GM18505 (cell line): ENCODE measurements around the gene SOX14.

Experiments used
- ATAC-seq: cut with Tn5 transposase; IDR thresholded peaks from one replicate; pipeline ENCODE4 v1.9.1; 2021; ENCODE audit not compliant: unreplicated experiment
- POLR2A ChIP-seq: IDR thresholded peaks from 4 replicates; pipeline ENCODE4 v1.6.1; 2011; ENCODE audit warnings: borderline replicate concordance; ENCODE audit not compliant: insufficient read depth, insufficient read length; ENCODE audit errors: extremely low read depth

The SOX14 gene

DNA sequence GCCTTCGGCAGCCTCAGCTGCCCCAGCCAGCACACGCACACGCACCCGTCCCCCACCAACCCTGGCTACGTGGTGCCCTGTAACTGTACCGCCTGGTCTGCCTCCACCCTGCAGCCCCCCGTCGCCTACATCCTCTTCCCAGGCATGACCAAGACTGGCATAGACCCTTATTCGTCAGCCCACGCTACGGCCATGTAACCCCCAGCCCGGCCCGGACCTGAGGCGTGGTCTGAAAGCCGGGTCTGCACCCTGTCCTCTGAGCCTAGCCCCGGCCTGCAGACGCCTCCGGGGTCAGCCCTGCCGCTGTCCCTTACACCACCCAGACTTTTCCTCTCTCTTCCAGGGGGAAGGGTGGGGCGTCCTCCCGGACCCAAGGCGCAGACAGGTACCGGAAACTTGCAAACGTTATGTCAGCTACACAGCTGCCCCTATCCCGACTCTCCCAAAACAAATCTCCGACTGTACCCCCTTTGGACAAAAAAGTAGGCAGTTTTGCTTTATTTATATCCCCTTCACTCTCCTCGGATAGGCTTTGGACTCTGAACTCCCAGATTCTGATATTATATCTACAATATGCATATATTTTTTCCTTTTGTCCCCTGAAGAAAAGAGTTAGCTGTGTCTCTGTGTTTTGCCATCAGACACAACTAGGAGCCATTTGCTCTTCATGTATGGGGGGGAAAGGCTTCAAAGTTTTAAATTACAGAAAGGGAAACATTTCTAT, 1.4 kb downstream of the SOX14 start:
- TF ChIP-seq POLR2A = no peak
- ATAC-seq = no peak

DNA sequence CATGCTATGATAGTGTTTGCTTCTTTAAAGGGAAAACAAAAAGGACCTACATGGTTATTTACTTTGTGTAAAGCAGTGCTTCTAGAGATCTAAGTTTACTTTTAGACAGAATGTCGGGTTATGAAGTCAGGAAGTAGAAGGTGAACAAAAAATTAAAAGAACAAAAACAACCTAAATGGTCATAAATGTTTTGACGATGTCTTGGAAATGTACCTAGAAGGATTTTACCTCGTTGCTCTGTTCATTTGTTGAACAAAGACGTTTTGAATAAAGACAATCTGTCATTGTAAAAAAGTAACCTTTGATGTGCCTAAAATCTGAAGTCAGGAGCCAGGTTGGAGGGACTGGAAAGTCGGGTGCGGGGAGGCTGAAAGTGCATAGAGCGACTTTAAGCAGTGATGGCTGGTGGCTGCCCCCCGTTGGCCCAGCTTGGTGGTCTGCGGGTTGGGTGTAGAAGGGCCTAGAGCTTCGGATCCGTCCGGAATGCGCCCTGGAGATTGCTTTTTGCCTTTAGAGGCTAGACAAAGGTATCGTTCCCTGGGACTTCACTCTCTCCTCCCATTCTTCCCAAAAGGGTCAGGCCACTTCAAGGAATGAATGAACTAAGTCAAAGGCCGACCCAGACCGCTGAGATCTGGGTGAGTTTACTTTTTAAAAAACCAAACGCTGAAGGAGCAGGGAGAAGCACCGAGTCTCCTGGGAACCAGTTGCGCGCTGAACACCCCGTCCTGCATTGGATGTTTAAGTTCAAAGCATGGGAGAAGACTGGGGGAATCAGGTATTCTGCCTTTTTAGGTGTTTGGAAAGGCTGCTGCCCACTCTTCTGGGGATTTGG, 2.1 kb downstream of the SOX14 start:
- no peak for TF ChIP-seq POLR2A
- ATAC-seq = no peak

DNA sequence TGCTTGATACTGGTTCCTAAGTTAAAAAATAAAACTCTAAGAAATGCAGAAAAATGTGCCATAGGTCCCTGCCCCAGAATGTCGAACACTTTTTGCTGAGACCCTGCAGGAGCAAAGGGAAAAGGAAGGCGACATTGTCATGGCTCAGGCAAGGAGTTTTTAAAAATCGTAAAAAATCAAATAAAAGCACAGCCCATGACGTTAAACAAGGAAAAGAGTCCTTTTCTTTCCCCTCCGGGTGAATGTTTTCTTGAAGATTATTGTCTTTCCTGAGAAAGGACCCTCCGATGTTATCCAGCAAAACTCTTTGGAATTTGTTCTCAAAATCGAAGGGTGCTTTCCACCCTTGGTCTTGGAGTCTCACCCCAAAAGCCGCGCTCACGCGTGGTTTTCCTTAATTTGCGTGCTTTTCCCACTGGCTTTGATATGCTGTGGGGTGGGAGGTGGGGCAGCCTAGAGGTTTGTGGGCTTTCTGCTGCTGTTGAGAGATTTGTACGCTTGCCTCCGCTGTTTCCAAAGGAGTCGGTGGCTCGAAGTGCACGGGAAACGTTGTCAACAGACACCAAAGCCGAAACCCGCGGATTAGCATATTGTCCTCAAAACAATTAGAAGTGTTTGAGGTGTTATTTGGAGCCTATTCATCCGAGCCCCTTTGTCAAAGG, 2.9 kb downstream of the SOX14 start:
- TF ChIP-seq POLR2A = no peak
- no peak for ATAC-seq

DNA sequence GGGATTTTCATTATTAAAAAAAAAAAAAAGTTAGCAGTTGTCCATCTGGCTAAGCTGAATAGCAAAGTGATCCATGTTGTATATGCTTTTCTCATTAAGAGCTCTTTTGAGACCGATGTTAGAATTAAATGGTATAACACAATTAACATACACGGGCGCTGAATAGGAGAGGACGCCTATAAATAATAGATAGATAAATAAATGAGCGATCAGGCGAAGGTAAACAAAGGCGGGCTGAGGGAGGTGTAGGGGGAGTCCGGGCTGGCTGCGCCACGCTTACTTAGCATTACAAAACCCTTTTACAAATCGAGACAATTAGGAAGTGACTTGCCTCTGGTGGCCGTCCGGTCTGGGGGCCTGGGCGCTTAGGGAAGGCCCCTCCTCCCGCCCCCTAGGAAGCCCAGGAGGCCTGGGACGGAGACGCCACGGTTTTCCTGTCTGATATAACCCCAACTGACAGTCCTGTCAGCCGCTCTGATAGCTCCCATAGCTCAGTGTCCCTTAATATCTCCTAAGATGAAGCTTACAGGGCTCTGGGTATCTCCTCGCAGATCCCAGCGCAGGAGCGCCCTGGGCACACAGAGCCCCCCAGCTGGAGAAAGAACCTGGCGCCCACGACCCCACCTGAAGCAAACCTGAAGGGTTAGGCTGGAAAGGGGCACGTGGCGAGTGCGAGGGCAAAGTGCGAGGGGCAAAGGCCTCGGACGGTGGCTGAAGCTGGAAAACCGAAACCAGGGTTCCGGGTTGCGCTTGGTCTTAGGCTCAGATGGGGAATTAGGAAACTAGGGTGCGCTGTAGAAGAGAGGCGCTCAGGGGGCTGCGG, 3.6 kb downstream of the SOX14 start:
- ATAC-seq = no peak
- TF ChIP-seq POLR2A = no peak

DNA sequence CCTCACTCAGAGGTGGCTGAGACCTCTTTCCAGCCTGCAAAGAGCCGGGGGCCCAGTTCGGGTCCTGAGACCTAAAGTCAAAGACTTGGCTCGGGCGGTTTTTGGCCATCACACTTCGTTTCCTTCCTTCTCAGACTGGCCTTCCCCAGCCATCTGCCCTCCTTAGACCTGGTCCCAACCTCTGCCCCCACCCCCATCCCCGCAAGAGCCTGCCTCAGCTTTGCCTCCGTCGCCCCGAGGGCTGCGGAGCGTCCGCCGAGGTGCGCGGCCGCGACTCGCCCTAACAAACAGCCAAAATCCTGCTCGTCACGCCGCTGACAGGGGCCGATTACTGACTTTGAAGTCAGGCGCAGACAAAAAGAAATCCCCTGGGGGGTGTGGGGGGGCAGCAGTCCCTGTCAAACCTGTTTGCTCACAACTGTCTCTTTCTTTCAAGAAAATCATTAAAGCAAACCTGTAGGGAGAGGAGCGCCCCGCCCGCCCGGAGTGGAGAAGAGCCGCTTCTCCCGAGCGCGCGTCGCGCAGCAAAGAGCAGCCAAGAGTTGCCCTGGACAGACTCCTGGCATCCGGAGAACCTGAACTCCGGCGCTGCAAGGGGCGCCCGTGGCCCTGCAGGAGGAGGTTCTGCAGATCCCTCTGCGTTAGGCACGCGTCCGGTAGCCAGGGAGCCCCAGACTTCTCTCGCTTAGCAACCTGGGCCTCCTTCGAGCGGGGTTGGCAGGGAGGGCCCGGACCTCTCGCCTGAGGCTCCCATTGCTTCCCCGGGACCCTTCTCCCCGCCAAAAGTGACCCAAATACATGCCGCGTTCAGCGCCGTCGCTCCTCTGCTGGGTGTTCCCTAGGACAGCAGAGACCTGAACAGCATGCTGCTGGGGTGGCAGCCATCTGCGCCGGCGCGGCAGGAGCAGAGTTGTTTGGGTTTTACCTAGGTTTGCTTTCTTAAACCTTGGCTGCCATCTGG, 4.5 kb downstream of the SOX14 start:
- no peak for ATAC-seq
- no peak for TF ChIP-seq POLR2A

DNA sequence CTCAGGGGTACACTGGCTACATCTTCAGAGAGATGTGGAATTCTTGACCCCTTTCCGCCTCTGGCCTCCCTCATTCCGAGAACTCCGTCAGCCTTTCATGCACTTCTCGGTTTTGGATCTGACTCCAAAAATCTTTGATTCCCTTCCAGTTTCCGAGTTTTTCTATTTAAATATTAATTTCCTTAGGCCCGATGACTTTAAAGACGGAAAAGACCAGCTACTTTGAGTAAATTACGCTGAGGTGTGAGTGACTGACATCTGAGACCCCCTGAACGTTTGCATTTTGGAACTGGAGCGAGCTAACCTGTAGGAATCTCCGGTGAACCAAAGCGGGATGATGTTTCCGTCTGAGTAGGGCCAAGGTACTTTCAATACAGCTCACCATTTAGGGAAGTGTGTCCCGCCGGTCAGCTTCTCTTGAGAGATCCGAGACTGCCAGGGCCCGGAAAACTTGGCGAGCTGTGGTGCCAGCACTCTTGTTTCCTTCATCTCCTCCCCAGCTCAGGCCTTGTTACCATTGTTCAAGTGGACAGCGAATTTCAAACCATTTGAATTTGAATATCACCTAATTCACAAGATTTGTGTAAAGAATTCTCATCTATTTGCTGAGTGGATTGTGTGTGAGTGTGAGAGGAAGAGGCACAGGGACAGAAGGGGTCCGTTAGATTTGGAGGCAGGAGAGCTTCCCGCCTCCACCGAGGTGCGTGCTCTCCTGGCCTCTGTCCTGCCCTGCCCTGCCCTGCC, 5.4 kb downstream of the SOX14 start:
- no peak for TF ChIP-seq POLR2A

DNA sequence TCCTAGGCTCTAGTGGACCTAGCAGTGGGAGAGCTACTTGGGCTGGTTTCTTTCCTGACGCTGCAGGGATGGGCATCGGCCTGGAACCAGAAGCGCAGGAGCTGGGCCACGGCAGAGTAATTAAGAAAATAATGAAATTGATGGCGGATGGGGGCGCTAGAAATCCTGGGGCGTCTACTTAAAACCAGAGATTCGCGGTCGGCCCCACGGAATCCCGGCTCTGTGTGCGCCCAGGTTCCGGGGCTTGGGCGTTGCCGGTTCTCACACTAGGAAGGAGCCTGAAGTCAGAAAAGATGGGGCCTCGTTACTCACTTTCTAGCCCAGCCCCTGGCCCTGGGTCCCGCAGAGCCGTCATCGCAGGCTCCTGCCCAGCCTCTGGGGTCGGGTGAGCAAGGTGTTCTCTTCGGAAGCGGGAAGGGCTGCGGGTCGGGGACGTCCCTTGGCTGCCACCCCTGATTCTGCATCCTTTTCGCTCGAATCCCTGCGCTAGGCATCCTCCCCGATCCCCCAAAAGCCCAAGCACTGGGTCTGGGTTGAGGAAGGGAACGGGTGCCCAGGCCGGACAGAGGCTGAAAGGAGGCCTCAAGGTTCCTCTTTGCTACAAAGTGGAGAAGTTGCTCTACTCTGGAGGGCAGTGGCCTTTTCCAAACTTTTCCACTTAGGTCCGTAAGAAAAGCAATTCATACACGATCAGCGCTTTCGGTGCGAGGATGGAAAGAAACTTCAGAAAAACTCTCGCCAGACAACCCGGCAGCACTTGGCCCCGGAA, 6.1 kb downstream of the SOX14 start:
- no peak for ATAC-seq
- TF ChIP-seq POLR2A = no peak

More for the DNA sequence above, 5.4 kb downstream of the SOX14 start:
- ATAC-seq = no peak

DNA sequence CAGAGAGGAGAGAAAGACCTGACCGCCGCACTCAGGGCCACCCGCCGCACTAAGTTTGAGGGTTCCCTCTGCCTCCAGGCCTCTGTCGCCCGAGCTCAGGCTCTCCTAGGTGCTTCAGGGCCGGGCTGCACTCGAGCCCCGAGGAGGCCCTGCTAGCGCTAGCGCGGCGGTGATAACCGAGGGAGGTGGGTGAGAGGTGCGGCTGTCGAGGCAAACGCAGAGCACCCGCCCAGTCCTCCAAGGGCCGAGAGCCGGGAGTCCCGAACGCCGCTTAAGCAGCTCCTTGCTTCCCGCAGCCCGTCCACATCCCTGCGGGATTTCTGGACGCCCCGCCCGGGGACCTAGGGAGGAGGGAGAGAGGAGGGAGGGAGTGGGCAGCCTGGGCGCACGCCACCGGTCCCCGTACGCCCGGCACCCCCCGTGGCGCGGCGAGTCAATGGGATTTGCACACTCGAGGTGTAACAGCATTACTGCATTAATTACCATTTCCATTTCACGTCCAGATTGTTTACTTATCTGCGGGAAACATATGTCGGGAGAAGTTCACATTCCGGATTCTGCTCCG, 6.8 kb downstream of the SOX14 start:
- no peak for TF ChIP-seq POLR2A
- ATAC-seq = no peak

DNA sequence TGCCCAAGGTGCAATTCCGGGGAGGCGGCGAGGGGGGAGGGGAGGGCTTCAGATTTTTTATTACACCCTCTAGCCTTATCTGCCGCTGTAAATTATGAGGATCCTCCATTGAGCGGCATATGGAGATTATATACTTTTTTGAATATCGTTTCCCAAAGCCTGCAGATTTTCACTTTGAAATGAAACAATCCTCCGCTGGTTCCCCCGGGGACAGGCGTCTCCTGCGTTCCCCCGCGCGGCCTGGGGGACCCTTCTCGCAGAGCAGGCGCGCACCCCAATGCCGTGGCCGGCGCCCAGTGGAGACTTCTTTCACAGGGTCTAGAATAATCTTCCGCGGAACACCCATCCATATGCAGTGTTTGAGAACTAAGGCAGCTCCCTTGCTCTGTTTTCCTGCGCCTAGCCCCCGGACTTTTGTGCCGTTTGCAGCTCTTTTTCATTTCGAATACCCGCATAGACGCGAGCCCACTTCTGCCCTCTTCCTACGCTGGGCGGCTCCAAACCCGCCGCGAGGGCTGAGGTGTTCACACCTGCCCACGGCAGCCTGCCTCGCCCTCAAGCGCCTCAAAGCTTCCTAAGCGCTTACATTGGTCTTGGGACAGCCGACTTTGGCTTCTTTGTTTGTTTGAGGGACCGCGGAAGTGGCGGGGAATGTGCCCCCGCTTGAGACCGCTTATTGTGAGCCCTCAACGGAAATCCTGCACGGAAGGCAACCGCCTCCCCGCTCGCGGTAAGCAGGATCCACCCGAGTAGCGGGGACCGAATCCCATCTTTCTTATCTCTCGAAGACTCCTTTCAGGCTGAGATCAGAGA, 7.5 kb downstream of the SOX14 start:
- no peak for ATAC-seq
- no peak for TF ChIP-seq POLR2A
